Measurements from ENCODE around the gene ETV6.

ETV6 gene

GRCh38 chr12:11653215-11653753, 3.8 kb downstream of the ETV6 start:
- H3K27me3 Mint-ChIP-seq (ENCODE audit: low read depth, poor library complexity): no peaks in the 10 kb centered on the region
- no peak for TF ChIP-seq CTCF (IDR thresholded peaks at IDR 0.05)
- no peak overlapping the region for H3K27ac Mint-ChIP-seq
- no peaks in the 10 kb centered on the region for H3K36me3 Mint-ChIP-seq (ENCODE audit: low read depth)
- H3K9me3 Mint-ChIP-seq: no peaks in the 10 kb centered on the region
- DNase-seq: no peak
- H3K4me1 Mint-ChIP-seq: peaks cover 70% of the 10 kb centered on the region
- peak overlapping the region; percentile 95 for H3K4me3 Mint-ChIP-seq

- TF ChIP-seq CTCF (IDR thresholded peaks at IDR 0.05): no peak
- Mint-ChIP-seq H3K4me1 (peaks cover 77% of the 10 kb centered on the region), H3K36me3 (ENCODE audit: low read depth) (no peaks in the 10 kb centered on the region), H3K27me3 (ENCODE audit: low read depth, poor library complexity) (no peaks in the 10 kb centered on the region), H3K9me3 (no peaks in the 10 kb centered on the region), H3K27ac (no peak overlapping the region), H3K4me3 (no peak overlapping the region)
- no peak for DNase-seq
These were observed 4.9 kb downstream of the ETV6 start for GRCh38 chr12:11654338-11654737.

- no peak overlapping the region for H3K4me3 Mint-ChIP-seq
- H3K27me3 Mint-ChIP-seq (ENCODE audit: low read depth, poor library complexity): no peaks in the 10 kb centered on the region
- H3K9me3 Mint-ChIP-seq: no peaks in the 10 kb centered on the region
- no peak overlapping the region for H3K27ac Mint-ChIP-seq
- H3K4me1 Mint-ChIP-seq: peaks cover 81% of the 10 kb centered on the region
- H3K36me3 Mint-ChIP-seq (ENCODE audit: low read depth): peaks cover 3% of the 10 kb centered on the region
- no peak for DNase-seq
- TF ChIP-seq CTCF (IDR thresholded peaks at IDR 0.05): no peak
These were observed 5.3 kb downstream of the ETV6 start for GRCh38 chr12:11654802-11655201.

GRCh38 chr12:11655842-11656241, 6.4 kb downstream of the ETV6 start:
- TF ChIP-seq CTCF (IDR thresholded peaks at IDR 0.05): no peak
- Mint-ChIP-seq H3K27me3 (ENCODE audit: low read depth, poor library complexity) (no peaks in the 10 kb centered on the region), H3K36me3 (ENCODE audit: low read depth) (peaks cover 7% of the 10 kb centered on the region), H3K4me1 (peaks cover 85% of the 10 kb centered on the region), H3K4me3 (no peak overlapping the region), H3K9me3 (no peaks in the 10 kb centered on the region), H3K27ac (no peak overlapping the region)
- DNase-seq: no peak

- Mint-ChIP-seq H3K9me3 (no peaks in the 10 kb centered on the region), H3K4me3 (no peak overlapping the region), H3K27ac (peak overlapping the region; percentile 38), H3K27me3 (ENCODE audit: low read depth, poor library complexity) (no peaks in the 10 kb centered on the region), H3K4me1 (peaks cover 81% of the 10 kb centered on the region), H3K36me3 (ENCODE audit: low read depth) (peaks cover 10% of the 10 kb centered on the region)
- TF ChIP-seq CTCF (IDR thresholded peaks at IDR 0.05): no peak
- no peak for DNase-seq
These were observed 7.1 kb downstream of the ETV6 start for GRCh38 chr12:11656550-11656949.

GRCh38 chr12:11657511-11657910, 8.0 kb downstream of the ETV6 start:
- no peak for TF ChIP-seq CTCF (IDR thresholded peaks at IDR 0.05)
- no peaks in the 10 kb centered on the region for H3K9me3 Mint-ChIP-seq
- peaks cover 20% of the 10 kb centered on the region for H3K36me3 Mint-ChIP-seq (ENCODE audit: low read depth)
- peaks cover 81% of the 10 kb centered on the region for H3K4me1 Mint-ChIP-seq
- H3K27ac Mint-ChIP-seq: no peak overlapping the region
- no peak for DNase-seq
- no peak overlapping the region for H3K4me3 Mint-ChIP-seq
- peaks cover 4% of the 10 kb centered on the region for H3K27me3 Mint-ChIP-seq (ENCODE audit: low read depth, poor library complexity)
